ENCODE measurements around the gene STK32B.

The STK32B gene

GRCh38 chr4:5371415-5372190 is 320.3 kb downstream of the STK32B start:
- DNase-seq, result no peak

DNA sequence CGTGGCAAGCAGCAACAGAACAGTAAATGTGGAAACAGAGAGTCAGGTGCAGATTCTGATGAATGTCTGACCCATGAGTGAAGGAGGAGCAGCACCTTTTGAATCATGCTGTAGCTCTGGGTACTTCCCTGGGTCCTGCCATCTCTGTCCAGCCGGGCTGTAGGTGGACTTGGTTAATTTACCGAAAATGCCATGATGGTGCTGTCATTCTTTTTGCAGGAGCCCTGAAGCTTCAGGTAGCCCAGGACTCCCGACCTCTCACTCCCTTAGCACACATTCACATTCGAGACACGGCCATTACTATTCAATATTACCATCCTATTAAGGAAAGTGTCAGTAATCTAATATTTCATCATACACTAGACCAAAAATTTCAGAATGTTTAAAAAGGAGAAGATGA is 320.9 kb downstream of the STK32B start:
- DNase-seq, result no peak

DNA sequence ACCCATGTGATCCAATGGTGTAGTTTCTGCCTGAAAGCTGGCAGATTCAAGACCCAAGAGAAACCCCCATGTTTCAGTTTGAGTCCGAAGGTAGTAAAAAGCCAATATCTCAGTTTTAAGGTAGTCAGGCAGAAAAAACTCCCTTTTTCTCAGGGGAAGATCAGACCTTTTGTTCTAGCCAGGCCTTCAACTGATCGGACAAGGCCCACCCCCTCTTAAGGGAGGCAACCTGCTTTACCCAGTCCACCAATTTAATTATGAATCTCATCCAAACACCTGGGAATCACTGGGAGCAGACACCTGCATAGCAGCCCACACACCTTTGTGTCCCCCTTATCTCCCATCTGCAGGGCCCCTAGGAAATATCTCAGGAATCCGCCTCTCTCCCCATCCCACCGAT is 322.0 kb downstream of the STK32B start:
- DNase-seq, result no peak

DNA sequence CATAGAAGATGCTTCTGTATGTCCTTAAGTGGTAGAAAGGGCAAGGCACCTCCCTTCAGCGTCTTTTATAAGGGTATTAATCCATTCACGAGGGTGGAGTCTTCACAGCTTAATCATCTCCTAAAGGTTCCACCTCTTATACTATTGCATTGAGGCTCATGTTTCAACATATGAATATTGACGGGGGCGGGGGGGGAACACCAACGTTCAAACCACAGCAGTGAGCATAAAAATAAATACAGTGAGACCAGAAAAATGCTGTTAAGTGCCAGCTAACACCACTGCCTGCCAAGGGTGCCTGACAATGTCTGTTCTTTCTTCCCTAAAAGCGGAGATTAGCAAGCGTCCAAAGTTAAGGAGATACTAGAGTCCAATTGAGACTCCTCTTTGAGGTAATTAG is 323.3 kb downstream of the STK32B start:
- DNase-seq, result no peak

DNA sequence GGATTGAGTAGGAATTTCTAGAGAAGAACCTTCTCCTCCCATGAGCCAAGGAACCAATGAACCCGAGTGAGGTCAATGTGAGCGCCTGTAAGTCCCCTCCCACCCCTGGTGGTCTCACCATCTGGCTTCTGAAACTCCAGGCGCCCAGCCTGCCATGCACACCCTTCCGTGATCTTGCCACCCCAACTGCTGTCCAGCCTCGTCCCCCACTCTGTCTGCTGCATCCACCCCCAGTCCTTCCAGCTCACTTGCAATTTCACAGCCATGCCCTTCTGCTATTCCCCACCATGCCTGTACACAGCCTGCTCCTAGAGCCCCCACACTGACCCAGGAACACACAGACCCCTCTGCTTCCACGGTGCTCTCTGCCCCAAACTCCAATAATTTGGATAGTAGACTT is 323.7 kb downstream of the STK32B start:
- no peak for DNase-seq

GRCh38 chr4:5376015-5376414 is 324.7 kb downstream of the STK32B start:
- DNase-seq, result no peak

DNA sequence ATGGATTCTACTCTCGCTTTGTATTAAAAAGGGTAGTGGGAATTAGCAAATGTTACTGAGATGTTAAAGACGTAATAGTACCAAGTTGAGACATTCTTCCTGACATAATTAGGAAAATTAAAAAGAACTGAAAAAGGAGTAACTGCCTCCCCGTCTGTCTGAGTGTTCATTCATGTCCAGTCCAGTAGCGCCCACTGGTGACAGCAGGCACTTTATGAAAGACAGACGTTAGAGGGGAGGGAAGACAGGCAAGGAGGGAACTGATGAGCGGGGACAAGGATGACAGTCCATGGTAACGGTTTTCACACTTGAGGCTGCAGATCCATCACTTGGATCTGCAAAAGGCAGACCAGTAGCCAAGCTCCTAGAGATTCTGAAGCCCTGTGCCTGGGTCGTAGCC is 326.7 kb downstream of the STK32B start:
- DNase-seq, result no peak

- no peak for DNase-seq
These were observed 328.6 kb downstream of the STK32B start for GRCh38 chr4:5379895-5380294.

- no peak for DNase-seq
These were observed 330.7 kb downstream of the STK32B start for GRCh38 chr4:5381961-5382441.

- no peak for DNase-seq
These were observed 332.1 kb downstream of the STK32B start for GRCh38 chr4:5383191-5383980.

DNA sequence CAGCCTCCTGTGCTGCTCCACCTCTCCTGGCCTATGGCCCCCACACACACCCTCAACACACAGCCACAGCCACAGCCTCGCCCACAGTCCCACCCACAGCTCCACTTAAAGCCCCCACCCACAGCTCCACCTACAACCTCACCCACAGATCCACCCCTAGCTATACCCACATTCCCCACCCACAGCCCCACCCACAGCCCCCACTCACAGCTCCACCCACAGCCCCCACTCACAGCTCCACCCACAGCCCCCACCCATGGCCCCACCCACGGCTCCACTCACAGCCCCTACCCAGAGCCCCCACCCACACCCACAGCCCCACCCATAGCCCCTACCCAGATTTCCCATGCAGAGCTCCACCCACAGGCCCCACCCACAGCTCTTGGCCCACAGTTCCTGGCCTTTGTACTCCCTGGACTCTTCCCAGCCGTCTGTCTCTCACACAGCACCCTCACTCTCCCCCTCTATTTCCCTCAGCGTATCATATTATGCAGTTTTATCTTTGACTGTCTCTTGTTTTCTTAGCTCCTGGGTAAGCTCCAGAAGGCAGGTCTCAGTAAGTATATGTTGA is 334.5 kb downstream of the STK32B start:
- no peak for DNase-seq

- DNase-seq, result no peak
These were observed 335.6 kb downstream of the STK32B start for GRCh38 chr4:5386921-5387320.

DNA sequence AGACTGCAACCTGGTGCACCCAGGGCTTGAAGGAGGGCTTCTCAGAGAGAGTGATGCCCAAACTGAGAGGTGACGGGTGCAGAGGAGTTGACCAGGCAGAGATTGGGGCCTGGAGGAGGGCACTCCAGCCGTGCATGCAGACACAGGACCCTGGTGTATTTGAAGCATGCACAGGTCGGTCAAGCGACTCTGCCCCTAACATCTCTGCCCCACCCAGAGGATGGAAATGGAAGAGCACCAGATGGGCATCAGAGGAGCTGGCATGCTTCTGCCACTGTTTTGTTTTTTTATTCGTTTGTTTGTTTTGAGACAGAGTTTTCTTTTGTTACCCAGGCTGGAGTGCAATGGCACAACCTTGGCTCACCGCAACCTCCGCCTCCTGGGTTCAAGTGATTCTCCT is 336.2 kb downstream of the STK32B start:
- DNase-seq, result no peak

DNA sequence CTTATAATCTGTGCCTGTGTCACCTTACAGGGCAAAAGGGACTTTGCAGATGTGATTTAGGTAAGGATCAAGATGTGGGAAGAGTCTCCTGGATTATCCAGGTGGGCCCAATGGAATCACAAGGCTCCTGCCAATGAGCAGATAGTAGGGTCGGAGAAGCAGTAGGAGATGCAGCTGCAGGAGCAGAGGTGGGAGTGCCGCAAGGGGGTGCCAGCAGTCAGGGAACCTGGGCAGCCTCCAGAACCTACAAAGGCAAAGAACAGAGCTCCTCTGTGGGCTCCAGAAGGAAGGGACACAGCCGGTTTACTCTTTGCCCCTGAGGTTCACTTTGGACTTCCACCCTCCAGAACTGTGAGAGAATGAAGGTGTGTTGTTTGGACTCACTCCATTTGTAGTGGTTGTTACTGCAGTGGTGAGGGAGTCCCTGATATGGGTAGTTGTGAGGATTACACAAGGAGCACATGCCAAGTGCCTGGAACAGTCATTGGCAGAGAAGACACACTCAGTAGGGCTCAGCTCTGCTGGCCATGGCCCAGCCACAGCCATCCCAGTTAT is 338.6 kb downstream of the STK32B start:
- no peak for DNase-seq

DNA sequence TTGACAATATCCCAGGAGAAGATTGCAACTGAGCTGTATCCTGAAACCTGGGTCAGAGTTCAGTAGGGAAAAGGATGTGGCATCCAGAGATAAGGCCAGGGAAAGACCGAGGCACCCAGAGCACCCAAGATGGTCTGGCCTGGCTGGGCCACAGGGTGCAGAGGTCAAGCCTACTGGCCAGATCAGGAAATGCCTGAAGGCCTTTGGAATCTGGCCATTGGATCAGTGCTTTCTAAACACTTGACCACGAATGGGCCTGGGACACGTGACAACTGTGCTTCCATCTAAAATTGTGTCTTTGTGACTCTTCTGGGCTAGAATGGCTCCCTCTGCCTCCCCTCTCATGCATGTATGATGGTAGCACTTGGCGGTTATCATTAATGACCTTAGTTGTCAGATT is 340.2 kb downstream of the STK32B start:
- DNase-seq, result no peak

DNA sequence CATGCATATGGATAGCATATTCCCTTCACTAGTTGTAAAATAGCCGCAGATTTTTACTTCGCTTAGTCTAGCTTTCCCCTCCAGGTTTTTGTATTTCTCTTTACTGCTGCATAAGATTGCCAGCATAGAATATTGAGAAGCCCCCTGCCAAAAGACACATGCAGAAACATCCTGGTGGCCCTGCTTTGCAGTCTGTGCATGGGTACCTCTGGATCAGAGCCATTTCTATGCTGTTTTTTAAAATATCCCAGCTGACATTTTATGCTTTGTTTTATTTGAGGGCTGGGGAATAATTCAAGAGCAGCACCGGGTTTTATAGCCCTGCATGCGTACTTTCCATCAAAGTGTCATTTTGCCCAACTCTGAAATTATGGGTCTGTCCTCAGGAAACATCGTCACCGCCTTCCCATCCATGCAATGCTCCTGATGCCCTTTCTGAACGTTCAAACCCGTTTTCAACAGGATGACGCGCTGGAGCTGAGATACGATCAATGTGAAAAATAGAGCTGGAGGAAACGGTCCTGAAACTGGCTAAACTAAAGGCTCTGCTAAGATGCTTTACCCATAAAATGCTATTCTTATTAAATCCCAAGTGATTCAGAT is 342.7 kb downstream of the STK32B start:
- DNase-seq, result no peak

GRCh38 chr4:5395781-5396180 is 344.5 kb downstream of the STK32B start:
- DNase-seq, result no peak

- no peak for DNase-seq
These were observed 346.8 kb downstream of the STK32B start for GRCh38 chr4:5398056-5398455.

DNA sequence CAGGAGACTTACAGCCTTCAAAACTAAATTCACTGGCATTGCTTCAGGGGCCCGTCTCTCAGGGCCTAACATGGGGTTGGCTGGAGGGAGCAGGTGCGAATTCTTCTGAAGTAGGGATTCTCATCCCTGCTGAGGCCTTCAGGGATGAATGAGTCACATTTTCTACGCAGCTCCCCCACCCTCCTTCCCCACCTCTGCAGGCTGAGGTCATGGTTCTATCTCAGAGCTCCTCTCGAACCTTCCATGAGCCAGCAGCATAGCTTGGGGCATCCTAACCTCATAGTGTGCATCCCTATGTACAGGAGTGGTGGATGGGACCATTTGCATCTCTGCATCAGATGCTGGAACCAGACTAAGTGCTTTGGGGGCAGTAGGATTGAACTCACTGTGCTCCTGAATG is 347.8 kb downstream of the STK32B start:
- no peak for DNase-seq

DNA sequence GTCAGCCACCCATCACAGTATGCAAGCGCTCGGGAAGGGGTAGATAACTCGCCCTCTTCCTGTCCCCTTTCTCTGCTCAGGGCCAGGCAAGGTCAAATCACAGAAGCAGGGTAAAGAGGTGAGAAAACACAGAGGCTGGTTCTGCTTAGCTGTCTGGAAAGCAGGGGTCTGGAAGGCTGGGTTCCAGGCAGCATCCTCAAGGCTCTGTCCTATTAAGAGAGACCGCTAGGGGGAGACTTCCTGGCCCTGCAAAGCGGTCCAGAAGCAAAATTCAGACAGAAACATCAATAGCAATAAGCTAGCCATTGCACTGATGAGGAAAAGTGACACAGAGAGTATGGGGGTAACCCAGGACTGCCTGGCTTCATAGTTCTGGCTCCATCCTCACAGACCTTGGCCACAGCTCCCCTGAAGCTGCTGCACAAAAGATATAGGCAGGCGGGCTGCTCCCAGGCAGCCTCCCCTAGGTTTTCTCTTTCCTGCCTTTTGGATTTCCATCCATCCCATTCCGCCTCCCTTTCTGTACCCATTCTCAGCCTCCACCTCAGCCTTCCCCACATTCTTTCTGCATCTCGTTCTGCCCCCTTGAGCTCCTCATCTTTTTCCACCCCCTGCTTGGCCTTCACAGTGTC is 348.6 kb downstream of the STK32B start:
- DNase-seq, result no peak

DNA sequence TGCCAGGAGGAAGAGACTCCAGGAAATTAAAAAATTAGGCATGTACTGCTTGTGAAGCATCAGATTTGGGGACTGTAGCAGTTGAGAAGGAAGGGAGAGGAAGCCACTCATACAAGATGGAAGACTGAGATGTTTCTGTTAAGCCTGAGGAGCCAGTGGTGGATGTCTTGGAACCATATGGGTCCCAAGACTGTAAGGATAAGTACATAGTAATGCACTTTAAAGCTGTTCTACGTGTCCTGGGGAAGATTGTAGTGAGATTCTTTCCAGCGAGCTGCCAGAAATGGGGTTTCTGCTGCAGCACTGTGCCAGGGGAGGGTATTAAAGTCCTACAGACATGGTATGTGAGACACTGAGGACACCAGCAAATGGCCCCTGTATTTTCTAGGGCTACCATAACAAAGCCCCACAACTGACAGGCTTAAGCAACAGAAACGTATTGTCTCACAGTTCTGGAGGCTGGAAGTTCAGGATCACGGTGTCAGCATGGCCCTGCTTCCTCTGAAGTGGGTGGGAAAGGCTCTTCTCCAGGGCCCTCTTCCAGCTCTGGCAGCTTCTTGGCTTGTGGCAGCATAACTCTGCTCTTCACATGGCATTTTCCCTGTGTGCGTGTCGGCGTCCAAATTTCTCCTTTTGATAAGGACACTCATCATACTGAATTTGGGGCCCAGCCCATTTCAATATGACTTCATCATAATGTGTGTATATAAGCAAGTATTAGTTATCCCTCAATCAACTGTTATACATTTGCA is 352.6 kb downstream of the STK32B start:
- DNase-seq, result no peak

- no peak for DNase-seq
These were observed 358.0 kb downstream of the STK32B start for GRCh38 chr4:5409237-5409636.
